ENCODE data around the gene STXBP1. TPM values are rescaled to one million over a fixed set of nuclear protein-coding genes. Genes with fewer than 3 reads are reported as not detected.

The STXBP1 gene
- 53.3 and 56.1 TPM in 2 replicates for total RNA-seq
- long read RNA-seq, partial matches to known transcripts: 3 of 7 reads
- long read RNA-seq, other reads (novel, unspliced or antisense): 2 of 7 reads

DNA sequence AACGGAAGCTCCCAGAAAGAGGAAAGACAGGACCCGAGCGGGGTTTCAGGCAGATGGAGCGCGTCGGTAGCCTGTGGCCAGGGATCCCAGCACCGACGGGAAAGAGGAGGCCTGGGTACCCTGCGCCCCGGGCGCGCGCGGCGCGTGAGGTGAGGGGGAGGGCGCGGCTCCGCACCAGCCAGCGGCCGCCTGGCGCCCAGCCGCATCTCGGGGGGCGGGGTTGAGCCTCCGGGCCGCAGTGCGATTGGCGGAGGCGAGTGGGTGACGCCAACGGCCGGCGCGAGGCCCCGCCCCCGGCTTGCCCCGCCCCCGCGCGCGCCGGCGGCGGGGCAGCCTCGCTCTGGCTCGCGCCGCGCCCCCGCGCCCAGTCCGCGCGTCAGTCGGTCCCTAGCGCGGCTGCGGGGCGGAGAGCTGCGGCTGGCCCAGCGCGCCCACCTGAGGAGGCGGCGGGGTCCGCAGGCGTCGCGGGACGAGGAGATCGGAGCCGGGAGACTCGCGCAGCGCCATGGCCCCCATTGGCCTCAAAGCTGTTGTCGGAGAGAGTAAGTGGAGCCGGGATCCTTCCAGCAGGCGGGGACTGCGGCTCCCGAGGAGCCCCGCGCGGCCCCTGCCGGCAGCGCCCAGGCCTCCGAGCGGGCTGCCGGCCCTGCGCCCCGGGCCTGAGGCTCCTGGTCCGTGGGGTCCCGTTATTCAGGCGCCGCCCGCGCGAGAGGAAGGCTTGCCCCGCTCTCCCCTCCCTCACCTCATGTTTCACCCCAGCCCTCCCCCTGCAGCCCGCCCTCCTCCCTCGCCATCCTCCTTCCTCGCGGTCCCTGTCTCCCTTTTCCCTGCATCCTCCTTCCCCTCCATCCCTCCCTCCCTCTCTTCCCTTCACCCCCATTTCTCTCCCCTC, at the start of gene STXBP1:
Gene STXBP1, plus strand, starts transcription at position 379 of the 892 bp plus-strand sequence. Its CDS starts 127 bp downstream, at position 506.
- Mint-ChIP-seq H3K4me1 (peaks cover 33% of the 10 kb centered on the region), H3K27me3 (ENCODE audit: low read depth) (peaks cover 27% of the 10 kb centered on the region), H3K27ac (ENCODE audit: unreplicated experiment) (peak within 1 kb of the TSS; percentile 92), H3K4me3 (peak within 1 kb of the TSS; percentile 91), H3K9me3 (no peaks in the 10 kb centered on the region), H3K36me3 (ENCODE audit: low read depth) (no peaks in the 10 kb centered on the region)
- DNase-seq (ENCODE audit: low read depth, low spot score): peak; percentile 81
- TF ChIP-seq CTCF (conservative IDR thresholded peaks at IDR 0.05): peak; percentile 33

DNA sequence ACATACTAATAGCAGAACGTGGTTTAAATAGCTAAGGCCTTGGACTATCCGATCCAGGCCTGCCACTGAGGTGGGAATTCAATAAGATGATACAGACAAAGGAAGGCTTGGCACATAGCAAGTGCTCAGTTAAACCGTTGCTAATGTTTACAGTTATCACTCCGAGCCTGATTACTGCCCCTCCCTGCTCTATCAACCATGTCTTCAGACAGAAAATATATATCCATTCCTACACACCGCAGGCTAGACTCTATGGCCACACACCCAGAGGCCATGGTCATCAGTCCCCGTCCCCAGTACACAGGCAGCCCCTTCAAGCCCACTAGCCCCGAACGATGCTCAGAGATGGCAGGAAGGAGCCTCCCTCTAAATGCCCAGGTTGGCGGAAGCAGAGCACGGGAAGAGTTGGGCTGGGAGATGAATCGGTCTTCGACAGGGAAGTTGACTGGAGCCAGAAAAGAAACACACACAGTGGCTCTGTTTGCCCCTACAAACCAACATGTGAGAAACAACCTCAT, 49.7 kb upstream of the STXBP1 start:
- Mint-ChIP-seq H3K4me1 (peaks cover 67% of the 10 kb centered on the region), H3K27me3 (ENCODE audit: low read depth) (no peaks in the 10 kb centered on the region)

GRCh38 chr9:127562841-127563401, 49.2 kb upstream of the STXBP1 start:
- peak overlapping the region; percentile 89 for H3K27ac Mint-ChIP-seq (ENCODE audit: unreplicated experiment)
- DNase-seq (ENCODE audit: low read depth, low spot score): no peak
- TF ChIP-seq CTCF (conservative IDR thresholded peaks at IDR 0.05): no peak
- no peaks in the 10 kb centered on the region for H3K36me3 Mint-ChIP-seq (ENCODE audit: low read depth)
- no peaks in the 10 kb centered on the region for H3K27me3 Mint-ChIP-seq (ENCODE audit: low read depth)
- H3K4me1 Mint-ChIP-seq: peaks cover 69% of the 10 kb centered on the region
- H3K4me3 Mint-ChIP-seq: peak overlapping the region; percentile 82
- no peaks in the 10 kb centered on the region for H3K9me3 Mint-ChIP-seq

More for the DNA sequence above, 49.7 kb upstream of the STXBP1 start:
- Mint-ChIP-seq H3K9me3 (no peaks in the 10 kb centered on the region), H3K4me3 (peak overlapping the region; percentile 66), H3K36me3 (ENCODE audit: low read depth) (no peaks in the 10 kb centered on the region), H3K27ac (ENCODE audit: unreplicated experiment) (peak overlapping the region; percentile 29)
- no peak for DNase-seq (ENCODE audit: low read depth, low spot score)
- TF ChIP-seq CTCF (conservative IDR thresholded peaks at IDR 0.05): no peak

- DNase-seq (ENCODE audit: low read depth, low spot score): no peak
- Mint-ChIP-seq H3K9me3 (no peaks in the 10 kb centered on the region), H3K4me3 (no peak overlapping the region), H3K4me1 (peaks cover 63% of the 10 kb centered on the region), H3K27me3 (ENCODE audit: low read depth) (no peaks in the 10 kb centered on the region), H3K27ac (ENCODE audit: unreplicated experiment) (no peak overlapping the region), H3K36me3 (ENCODE audit: low read depth) (no peaks in the 10 kb centered on the region)
- TF ChIP-seq CTCF (conservative IDR thresholded peaks at IDR 0.05): no peak
These were observed 48.5 kb upstream of the STXBP1 start for GRCh38 chr9:127563579-127563978.

DNA sequence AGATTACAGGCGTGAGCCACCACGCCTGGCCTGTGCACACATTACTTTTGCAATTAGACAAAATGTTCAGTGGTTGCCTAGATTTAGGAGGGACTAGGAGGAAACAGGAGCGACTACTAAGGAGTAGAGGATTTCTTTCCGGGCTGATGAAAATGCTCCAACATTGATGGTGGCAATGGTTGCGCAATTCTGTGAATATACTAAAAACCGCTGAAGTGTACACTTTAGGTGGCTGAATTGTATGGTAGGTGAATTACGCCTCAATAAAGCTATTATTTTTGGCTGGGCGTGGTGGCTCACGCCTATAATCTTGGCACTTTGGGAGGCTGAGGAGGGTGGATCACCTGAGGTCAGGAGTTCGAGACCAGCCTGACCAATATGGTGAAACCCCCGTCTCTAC, 46.8 kb upstream of the STXBP1 start:
- Mint-ChIP-seq H3K27ac (ENCODE audit: unreplicated experiment) (no peak overlapping the region), H3K4me3 (peak overlapping the region; percentile 41), H3K4me1 (peaks cover 61% of the 10 kb centered on the region), H3K9me3 (no peaks in the 10 kb centered on the region), H3K36me3 (ENCODE audit: low read depth) (no peaks in the 10 kb centered on the region), H3K27me3 (ENCODE audit: low read depth) (no peaks in the 10 kb centered on the region)
- no peak for DNase-seq (ENCODE audit: low read depth, low spot score)
- no peak for TF ChIP-seq CTCF (conservative IDR thresholded peaks at IDR 0.05)

Measured in neural crest cell (in vitro differentiated cells).